Stimulated activated naive CD8-positive, alpha-beta T cell treated with anti-CD3 and anti-CD28 coated beads, Interleukin-15, Interleukin-2, amounts not matched to agents 100 ng/mL and 50 ng/mL, for 24 hours (primary cell): Measurements from ENCODE around the gene LCN1.
"Not testable (repeated sequence)": the region's sequence is repeated elsewhere in the genome, so short reads cannot be mapped to it uniquely, and the experiment has no call there.

Source experiments
- H3K27ac Mint-ChIP-seq: one replicate; pipeline ENCODE4 v1.8.0; 2021; ENCODE audit warnings: mild to moderate bottlenecking, mixed read lengths
- H3K27me3 Mint-ChIP-seq: one replicate; pipeline ENCODE4 v1.8.0; 2021; ENCODE audit warnings: mixed read lengths
- H3K36me3 Mint-ChIP-seq: one replicate; pipeline ENCODE4 v1.8.0; 2021; ENCODE audit warnings: low read depth, mixed read lengths
- H3K4me1 Mint-ChIP-seq: one replicate; pipeline ENCODE4 v1.8.0; 2021; ENCODE audit warnings: low read depth, mixed read lengths
- H3K4me3 Mint-ChIP-seq: one replicate; pipeline ENCODE4 v1.8.0; 2021; ENCODE audit warnings: mild to moderate bottlenecking, mixed read lengths
- H3K9me3 Mint-ChIP-seq: one replicate; pipeline ENCODE4 v1.8.0; 2021; ENCODE audit warnings: mixed read lengths

LCN1 gene

DNA sequence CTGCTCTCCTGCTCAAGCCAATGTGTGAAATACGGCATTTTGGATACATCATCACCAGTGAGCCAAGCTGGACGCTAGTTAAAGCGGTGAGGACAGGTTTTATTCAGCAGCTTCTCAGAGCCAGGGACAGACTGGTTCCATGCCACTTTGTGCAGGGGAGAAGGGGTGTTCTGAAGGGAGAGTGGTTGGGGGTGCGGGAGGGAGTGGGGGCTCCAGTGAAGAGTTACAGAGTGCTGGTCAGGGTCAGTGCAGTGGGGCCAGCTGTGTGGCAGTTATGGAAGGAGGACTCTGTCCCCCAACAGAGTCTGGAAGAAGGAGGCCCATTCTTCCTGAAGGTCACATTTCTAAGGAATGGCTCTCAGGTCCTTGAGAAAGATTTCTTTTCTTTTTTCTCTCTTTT is 13.6 kb downstream of the LCN1 start:
- H3K27me3 Mint-ChIP-seq = peaks cover 50% of the 10 kb centered on the region
- not testable (repeated sequence) for H3K27ac Mint-ChIP-seq, H3K4me1 Mint-ChIP-seq, H3K4me3 Mint-ChIP-seq, H3K36me3 Mint-ChIP-seq, H3K9me3 Mint-ChIP-seq

DNA sequence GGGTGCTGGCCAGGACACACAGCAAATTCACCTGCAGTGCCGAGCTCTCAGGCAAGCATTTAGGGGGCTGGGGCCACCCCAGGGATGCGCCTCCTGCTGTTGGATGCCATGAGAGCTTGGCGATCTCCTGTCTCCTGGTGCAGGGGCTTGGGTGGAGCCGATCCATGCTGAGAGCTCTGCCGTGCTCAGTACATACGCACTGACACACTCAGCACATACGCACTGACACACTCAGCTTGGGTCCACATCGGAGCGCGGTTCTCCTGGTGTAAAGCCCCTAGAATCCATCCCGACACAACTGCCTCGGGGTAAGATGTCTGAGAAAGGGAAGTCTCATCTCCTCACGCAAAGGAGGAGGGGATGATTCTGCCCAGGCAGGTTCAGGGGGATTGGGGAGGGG is 14.4 kb downstream of the LCN1 start:
- not testable (repeated sequence) for H3K4me3 Mint-ChIP-seq, H3K27ac Mint-ChIP-seq, H3K36me3 Mint-ChIP-seq, H3K4me1 Mint-ChIP-seq, H3K9me3 Mint-ChIP-seq
- H3K27me3 Mint-ChIP-seq = peaks cover 45% of the 10 kb centered on the region

DNA sequence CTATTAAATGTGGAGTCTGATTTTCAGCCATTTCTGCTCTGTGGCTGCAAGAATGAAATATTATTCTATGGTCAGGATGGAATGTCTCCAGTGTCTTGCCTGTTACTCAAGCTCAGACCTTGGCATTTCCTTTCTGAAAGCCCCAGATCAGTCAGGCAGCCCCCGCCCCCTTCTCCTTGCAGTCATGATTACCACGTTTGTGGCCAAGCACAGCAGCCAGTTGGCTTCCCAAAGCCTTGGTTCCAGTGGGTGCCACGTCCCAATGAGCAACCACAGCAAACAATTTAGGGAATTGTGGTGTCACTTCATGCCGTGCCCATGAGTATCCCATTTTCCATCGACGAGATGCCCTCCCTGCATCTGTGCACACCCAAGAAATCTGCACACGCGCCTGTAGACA is 15.0 kb downstream of the LCN1 start:
- Mint-ChIP-seq H3K4me3 (no peak overlapping the region), H3K9me3 (no peaks in the 10 kb centered on the region), H3K4me1 (no peaks in the 10 kb centered on the region), H3K27me3 (peaks cover 42% of the 10 kb centered on the region), H3K36me3 (no peaks in the 10 kb centered on the region), H3K27ac (no peak overlapping the region)

DNA sequence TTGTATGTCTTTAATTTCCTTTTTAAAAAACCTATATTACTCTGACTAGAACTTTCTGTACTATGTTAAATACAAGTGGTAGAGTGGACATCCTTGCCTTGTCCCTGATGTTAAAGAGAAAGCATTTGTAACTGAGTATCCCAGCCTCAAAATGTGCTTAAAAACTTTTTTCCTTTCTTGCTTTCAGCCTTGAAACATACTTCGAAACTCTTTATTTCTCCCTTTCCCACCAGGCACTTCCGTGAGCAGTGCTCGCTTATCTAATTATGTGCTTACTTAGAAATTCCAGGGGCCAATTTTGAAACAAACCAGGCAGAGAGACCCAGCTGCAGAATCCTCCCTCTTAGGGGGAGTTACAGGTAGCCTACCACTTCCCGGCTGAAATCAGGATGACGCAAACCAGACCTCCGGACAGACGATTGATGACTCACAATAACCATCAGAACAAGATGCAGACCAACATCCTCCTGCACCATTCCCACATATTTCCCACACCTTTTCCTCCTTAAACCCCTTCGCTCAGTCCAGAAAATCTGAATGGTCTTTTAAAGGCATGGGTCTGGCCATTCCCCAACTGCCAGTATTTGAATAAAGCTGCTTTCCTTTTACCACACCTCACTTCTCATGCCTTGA is 22.1 kb downstream of the LCN1 start:
- H3K4me3 Mint-ChIP-seq, H3K27ac Mint-ChIP-seq, H3K4me1 Mint-ChIP-seq, H3K36me3 Mint-ChIP-seq, H3K9me3 Mint-ChIP-seq: not testable (repeated sequence)
- H3K27me3 Mint-ChIP-seq = peaks cover 20% of the 10 kb centered on the region

DNA sequence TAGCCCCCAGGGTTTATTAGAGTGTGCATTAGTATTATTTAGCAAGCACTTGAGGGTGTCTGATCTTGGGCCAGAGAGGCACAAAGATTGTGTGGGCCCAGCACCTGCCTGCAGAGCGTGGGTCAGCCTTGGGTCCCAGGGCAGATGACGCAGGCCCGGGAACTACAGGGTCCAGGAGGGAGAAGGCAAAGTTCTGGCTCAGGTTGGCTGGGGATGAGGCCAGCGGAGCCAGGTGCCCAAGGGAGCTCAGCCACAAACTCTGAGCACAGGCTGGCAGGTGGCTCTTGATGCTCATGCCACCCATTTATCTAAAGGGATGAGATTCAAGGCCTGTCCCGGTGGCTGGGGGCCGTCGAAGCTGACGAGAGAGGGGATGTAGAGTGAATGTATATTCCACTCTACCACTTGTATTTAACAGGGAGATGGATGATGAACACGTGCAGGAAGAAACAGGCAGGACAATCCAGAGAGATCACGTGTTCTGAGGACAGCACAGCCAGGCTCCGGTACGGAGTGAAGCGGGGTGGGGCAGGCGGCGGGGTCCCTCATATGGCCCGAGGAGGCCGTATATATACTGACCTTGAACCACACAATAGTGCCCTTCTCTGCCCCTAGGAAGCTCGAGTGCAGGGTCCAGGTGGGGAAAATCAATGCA is 23.9 kb downstream of the LCN1 start:
- no peak overlapping the region for H3K4me3 Mint-ChIP-seq
- no peak overlapping the region for H3K27ac Mint-ChIP-seq
- no peaks in the 10 kb centered on the region for H3K4me1 Mint-ChIP-seq
- peaks cover 12% of the 10 kb centered on the region for H3K27me3 Mint-ChIP-seq
- no peaks in the 10 kb centered on the region for H3K9me3 Mint-ChIP-seq
- H3K36me3 Mint-ChIP-seq = no peaks in the 10 kb centered on the region

DNA sequence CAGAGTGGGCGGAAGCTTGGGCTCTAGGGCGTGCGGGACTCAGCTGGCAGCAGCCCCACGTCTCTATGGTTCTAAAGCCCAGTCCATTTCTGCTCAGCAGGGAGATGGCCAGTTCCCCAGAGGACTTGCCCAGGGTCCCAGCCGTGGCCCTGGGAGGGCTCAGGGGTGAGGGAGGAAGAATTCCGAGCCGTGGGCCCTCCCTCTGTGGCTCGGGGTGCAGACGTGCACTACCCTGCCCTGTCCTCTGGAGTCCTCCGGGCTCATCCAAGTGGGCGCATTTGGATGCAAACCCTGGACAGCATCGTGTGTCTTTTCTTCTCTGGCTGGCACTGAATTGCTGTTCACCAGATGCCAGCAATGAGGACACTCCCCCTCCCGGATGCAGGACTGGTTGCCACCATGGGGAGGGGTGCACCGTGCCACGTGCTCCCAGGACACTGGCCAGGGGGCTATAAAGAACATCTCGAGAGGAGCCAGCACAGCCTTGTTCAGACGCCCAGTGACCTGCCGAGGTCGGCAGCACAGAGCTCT is 24.5 kb downstream of the LCN1 start, which contains the start of gene OBP2A:
OBP2A (plus strand) TSS at position 481 of the 531 bp plus-strand sequence. CDS start 55 bp downstream, outside the sequence.
- H3K9me3 Mint-ChIP-seq, H3K36me3 Mint-ChIP-seq, H3K4me1 Mint-ChIP-seq, H3K27ac Mint-ChIP-seq, H3K4me3 Mint-ChIP-seq: not testable (repeated sequence)
- peaks cover 12% of the 10 kb centered on the region for H3K27me3 Mint-ChIP-seq

DNA sequence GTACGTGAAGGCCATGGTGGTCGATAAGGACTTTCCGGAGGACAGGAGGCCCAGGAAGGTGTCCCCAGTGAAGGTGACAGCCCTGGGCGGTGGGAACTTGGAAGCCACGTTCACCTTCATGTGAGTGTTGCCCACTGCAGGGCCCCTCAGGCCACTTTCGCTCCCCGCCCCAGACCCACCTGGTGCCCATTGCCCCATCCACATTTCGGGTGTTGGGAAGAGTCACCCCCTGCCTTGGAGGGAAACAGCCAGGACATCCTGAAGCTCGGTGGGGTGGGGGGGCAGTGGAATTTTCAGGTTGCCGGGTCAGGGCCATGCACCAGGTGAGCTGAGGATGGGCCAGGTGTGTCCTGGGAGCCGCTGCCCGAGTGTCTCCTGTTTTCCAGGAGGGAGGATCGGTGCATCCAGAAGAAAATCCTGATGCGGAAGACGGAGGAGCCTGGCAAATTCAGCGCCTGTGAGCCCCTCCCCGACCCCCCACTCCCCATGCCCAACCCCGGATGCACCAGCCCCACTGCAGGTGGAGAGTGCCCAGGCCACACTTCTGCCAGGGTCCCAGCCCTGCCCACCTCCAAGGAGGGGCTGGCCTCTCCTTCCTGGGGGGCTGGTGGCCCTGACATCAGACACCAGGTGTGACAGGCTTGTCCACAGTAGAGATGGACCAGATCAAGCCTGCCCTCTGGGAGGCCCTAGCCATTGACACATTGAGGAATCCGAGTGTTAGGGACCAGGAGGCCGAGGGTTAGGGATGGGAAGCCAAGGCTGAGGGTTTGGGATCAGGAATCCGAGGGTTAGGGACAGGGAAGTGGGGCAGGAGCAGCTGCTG is 25.8 kb downstream of the LCN1 start:
- H3K27ac Mint-ChIP-seq, H3K9me3 Mint-ChIP-seq, H3K4me1 Mint-ChIP-seq, H3K4me3 Mint-ChIP-seq, H3K36me3 Mint-ChIP-seq: not testable (repeated sequence)
- H3K27me3 Mint-ChIP-seq = peaks cover 12% of the 10 kb centered on the region

DNA sequence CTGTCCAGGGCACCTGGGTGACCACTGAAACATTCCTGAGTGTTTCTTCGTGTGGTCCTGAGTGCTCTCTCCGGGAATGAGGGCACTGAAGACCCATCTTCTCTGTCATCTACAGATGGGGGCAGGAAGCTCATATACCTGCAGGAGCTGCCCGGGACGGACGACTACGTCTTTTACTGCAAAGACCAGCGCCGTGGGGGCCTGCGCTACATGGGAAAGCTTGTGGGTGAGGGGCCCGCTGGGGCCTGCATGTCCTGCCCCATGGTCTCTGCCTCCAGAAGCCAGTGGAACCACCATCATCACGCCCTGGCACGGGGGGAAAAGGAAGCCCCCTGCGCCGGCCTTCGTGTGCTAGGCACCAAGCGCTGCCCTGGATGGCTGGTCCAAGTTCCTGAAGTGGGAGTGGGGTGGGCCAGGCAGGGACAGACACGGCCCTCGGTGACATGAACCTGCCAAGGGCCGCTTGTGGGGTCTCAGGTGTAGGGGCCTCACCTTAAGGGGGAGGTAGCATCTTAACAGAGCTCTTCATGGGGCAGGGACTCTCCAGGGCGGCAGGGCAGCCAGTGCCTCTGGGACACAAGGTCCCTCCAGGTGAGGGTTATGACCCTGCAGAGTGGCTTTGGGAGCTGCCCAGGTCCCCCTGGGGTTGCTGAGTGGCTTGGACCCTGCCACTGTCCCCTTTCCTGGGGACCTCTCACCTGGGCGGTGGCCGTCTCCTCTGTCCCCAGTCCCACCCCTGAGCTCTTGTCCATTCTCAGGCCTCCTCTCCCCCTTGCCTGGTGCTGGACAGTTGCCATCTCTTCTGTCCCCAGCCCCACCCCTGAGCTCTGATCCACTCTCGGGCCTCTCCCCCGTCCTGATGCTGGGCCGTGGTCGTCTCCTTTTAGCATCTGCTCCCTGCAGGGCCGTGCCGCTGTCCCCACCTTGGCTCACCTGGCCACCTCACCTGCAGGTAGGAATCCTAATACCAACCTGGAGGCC is 26.8 kb downstream of the LCN1 start:
- Mint-ChIP-seq H3K4me1 (no peaks in the 10 kb centered on the region), H3K27ac (no peak overlapping the region), H3K27me3 (peaks cover 9% of the 10 kb centered on the region), H3K36me3 (no peaks in the 10 kb centered on the region), H3K9me3 (no peaks in the 10 kb centered on the region), H3K4me3 (no peak overlapping the region)

DNA sequence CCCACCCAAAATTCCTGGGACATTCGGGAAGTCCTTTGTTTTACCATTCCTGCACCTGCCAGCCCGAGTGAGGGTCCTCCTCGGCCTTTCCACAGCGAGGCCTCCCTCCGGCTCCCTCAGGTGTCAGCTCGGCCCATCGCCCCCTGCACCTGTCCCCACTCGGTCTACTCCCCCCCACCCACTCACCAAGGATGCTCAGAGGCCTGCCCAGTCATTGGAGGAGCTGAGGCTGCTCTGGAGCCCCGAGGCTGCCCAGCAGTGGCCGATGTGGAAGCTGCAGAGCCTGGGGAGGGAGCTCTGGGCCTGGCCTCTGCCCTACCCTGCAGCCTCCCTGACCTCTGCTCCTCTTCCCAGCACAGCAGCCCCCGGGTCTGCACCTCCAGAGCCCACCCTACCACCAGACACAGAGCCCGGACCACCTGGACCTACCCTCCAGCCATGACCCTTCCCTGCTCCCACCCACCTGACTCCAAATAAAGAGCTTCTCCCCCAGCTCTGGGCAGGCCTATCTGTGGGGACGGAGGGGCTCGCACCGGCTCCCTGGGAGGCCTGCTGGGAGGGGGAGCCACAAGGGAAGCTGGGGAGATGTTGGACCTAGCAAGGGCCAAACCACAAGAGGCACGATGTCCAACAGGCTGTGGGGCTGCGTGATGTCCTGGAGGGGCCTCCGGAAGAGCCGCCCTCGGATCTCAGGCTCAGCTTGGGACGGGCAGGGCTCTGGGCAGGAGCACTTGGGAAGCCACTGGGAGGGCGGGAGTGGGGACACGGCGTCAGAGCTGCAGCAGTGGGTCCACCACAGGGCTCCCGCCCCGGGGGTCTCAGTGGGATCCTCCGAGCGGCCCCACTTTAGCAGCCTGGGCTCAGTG is 28.5 kb downstream of the LCN1 start:
- H3K4me3 Mint-ChIP-seq, H3K27ac Mint-ChIP-seq, H3K4me1 Mint-ChIP-seq, H3K36me3 Mint-ChIP-seq, H3K9me3 Mint-ChIP-seq, H3K27me3 Mint-ChIP-seq: not testable (repeated sequence)

DNA sequence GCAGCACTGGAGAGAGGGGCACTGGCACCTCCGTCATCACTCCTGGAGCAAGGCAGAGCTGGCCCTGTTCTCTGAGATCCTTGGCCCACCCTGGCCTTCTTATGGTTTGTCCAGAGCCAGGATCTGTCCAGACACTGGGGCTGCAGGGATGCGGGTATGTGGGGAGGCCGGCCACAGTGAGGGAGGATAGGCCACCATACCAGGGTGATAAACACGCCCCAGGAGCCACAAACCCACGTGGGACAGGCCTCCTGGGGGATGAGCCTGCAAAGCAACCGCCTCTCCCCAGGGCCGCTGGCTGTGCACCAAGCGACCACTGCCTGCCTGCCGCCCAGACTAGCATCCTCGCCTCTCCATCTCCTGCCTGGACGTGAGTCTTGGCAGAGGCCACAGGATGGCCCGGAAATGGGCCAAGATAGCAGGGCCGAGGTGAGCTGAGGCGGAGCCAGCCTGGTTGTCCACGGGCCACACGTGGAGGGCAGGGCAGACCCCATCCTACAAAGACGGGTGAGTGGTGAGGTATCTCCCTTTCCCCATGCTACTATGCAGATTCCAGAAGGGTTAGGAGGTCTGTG is 29.2 kb downstream of the LCN1 start:
- no peaks in the 10 kb centered on the region for H3K9me3 Mint-ChIP-seq
- no peaks in the 10 kb centered on the region for H3K4me1 Mint-ChIP-seq
- H3K27me3 Mint-ChIP-seq = no peaks in the 10 kb centered on the region
- no peaks in the 10 kb centered on the region for H3K36me3 Mint-ChIP-seq
- no peak overlapping the region for H3K4me3 Mint-ChIP-seq
- no peak overlapping the region for H3K27ac Mint-ChIP-seq

DNA sequence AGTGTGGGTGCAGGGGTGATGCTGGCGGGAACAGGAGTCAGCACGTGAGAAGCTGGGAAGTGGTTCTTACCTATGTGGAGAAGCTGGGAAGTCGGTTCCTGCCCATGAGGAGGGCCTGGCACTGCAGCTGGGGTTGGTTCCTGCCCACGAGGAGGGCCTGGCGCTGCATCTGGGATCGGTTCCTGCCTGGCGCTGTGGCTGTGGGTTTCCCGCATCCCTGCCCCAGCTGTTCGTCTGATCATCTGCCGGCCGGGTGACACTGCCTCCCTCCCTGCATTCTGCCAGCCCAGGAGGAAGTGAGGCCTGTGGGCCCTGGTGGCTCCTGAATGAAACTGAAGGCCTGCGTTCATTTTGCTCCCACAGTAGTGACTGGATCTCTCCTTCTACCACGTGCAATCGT is 29.8 kb downstream of the LCN1 start:
- Mint-ChIP-seq H3K9me3 (no peaks in the 10 kb centered on the region), H3K4me1 (no peaks in the 10 kb centered on the region), H3K4me3 (no peak overlapping the region), H3K27me3 (peaks cover 4% of the 10 kb centered on the region), H3K36me3 (no peaks in the 10 kb centered on the region), H3K27ac (no peak overlapping the region)

DNA sequence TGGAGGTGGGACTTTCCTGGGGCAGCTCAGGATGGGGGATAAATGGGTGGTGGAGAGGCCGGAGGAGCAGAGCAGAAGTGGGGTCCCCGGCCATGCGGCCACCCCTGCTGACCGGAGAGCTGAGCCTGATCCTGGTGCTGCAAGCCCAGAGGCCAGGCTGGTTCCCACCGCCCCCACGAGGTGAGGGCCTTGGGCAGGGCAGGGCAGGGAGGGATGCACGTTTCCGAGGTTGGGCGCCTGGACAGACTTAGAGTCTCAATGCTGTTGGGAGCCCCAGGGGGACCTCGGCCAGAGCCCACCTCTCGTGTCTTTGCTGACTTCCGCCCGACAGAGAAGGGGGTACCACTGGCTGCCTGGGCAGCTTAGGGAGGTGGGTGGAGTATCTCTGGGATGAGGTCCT is 30.2 kb downstream of the LCN1 start:
- no peaks in the 10 kb centered on the region for H3K36me3 Mint-ChIP-seq
- no peak overlapping the region for H3K27ac Mint-ChIP-seq
- peaks cover 4% of the 10 kb centered on the region for H3K27me3 Mint-ChIP-seq
- no peaks in the 10 kb centered on the region for H3K4me1 Mint-ChIP-seq
- no peaks in the 10 kb centered on the region for H3K9me3 Mint-ChIP-seq
- H3K4me3 Mint-ChIP-seq = no peak overlapping the region

DNA sequence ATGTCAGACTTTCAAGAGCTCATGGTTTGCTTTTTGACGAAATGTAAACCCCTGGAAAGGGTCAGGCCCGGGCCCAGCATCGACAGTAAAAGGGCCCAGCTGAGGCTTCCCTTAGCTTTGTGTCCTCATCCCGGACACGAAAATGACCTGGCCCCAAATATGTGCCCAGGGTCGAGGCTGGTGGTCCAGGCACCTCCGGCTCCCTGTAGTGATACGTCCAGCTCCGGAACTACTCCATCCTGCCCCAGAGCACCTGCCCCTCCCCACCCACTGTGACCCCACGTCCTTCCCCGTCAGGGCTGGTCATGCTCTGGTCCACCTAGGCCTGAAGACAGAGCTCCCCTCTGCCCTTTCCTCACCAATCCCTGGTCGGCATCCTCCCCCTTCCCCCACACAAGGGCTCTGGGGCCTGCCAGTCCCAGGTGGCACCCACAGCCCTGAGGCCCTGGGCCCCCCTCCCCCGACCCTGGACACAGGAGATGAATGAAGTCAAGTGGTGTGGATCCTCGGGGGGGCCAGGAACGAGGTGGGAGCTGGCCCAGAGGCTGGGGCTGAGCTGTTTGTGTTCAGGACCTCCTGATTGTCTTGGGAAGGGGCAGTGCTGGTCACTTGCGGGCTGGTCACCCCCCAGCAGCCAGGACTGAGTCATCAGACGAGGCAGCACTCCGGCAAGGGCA is 30.9 kb downstream of the LCN1 start:
- H3K4me1 Mint-ChIP-seq = no peaks in the 10 kb centered on the region
- no peaks in the 10 kb centered on the region for H3K36me3 Mint-ChIP-seq
- H3K9me3 Mint-ChIP-seq = no peaks in the 10 kb centered on the region
- no peak overlapping the region for H3K4me3 Mint-ChIP-seq
- peaks cover 4% of the 10 kb centered on the region for H3K27me3 Mint-ChIP-seq
- H3K27ac Mint-ChIP-seq = no peak overlapping the region
